Dendritic cell treated with granulocyte-macrophage colony-stimulating factor and Interleukin-4, amounts not matched to agents 40 ng/mL and 50 ng/mL, for 4 days (primary cell): ENCODE measurements around the gene HLF.

ENCODE experiments used
- H3K27ac Mint-ChIP-seq: one replicate; pipeline ENCODE4 v1.8.0; 2022; ENCODE audit warnings: mild to moderate bottlenecking, mixed read lengths
- H3K27me3 Mint-ChIP-seq: one replicate; pipeline ENCODE4 v1.8.0; 2022; ENCODE audit warnings: mild to moderate bottlenecking, mixed read lengths
- H3K36me3 Mint-ChIP-seq: one replicate; pipeline ENCODE4 v1.8.0; 2022; ENCODE audit warnings: low read depth, mixed read lengths
- H3K4me1 Mint-ChIP-seq: one replicate; pipeline ENCODE4 v1.8.0; 2022; ENCODE audit warnings: low read depth, mixed read lengths
- H3K4me3 Mint-ChIP-seq: one replicate; pipeline ENCODE4 v1.8.0; 2022; ENCODE audit warnings: mild to moderate bottlenecking, moderate library complexity, mixed read lengths
- H3K9me3 Mint-ChIP-seq: one replicate; pipeline ENCODE4 v1.8.0; 2022; ENCODE audit warnings: mixed read lengths
- intact Hi-C: fragments of 100-400 bp; cut with micrococcal nuclease; formaldehyde crosslinking; loops from one replicate; pipeline ENCODE4 v1.15.0; 2022

The HLF gene

DNA sequence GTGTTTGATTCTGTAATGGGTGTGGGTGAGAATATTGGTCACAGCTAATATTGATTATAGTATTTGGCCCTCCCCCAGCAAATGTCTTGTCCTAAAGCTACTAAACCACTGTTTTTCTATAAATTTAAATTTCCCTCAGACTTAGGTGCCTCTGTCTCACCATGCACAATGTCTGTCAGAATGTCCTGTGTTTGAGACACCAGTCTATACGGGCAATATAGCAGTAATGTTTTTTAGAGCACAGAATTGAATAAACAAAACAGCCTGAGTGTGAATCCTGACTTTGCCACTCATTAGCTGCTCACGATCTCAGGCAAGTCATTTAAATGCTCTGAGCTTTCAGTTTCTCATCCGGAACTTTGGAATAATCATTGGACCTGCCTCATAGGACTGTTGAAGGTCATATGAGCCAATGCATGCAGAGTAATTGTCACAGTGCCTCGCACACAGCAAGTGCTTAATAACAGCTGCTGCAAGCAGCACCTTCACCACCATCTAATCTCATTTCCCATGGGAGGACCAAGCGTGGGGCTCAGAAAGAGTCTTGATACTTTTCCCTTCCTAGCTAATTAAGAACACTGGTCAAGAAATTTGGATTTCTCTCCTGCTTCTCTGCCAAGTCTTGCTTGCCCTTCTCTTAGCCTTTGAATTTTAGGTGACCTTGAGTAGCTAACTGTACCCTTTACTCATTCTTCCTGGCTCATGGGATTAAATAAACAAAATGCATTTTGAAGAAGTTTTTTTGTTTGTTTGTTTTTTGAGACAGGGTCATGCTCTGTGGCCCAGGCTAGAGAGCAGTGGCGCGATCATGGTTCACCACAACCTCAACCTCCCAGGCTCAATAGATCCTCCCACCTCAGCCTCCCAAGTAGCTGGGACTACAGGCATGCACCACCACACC lies 9.8 kb downstream of the HLF start:
- Mint-ChIP-seq H3K27me3 (peaks cover 42% of the 10 kb centered on the region), H3K4me1 (no peaks in the 10 kb centered on the region), H3K4me3 (no peak overlapping the region), H3K27ac (no peak overlapping the region), H3K9me3 (no peaks in the 10 kb centered on the region), H3K36me3 (no peaks in the 10 kb centered on the region)
- intact Hi-C loops = no loop called here

DNA sequence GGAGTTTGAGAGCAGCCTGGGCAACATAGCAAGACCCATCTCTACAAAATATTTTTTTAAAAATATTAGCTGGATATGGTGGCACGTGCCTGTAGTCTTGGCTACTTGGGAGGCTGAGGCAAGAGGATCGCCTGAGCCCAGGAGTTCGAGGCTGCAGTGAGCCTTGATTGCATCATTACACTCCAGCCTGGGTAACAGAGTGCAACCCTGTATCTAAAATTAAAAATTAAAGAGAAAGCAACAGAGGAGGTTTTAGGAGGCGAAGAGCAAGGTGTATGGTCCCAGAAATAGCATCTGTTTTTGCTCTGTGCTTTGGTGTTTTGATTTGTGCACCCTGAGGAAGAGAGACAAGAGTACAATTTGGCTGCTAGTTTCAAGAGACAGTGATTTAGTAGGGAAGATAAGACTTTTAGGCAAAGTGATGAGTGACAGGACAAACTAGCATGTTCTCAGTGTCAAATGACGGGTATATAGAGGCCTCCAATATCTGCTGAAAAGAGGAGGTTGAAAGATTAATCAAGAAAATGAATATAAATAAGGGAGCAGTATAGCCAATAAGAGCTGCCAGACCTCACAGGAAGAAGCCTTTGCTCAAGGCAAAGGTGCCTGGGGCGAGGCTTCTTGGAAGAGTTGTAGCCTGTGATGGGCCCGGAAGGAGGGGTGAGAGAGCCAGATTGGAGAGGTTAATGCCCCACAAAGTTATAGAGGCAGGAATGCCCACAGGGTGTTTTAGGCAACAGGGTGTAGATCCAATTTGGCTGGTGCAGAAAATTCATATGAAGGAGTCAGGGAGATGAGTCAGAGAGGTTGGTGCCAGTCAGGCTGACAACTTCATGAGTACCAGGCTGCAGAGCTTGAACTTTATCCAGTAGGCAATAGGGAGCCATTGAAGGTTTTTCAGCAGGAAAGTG lies 11.4 kb downstream of the HLF start:
- Mint-ChIP-seq H3K4me3 (no peak overlapping the region), H3K9me3 (no peaks in the 10 kb centered on the region), H3K27me3 (peaks cover 29% of the 10 kb centered on the region), H3K36me3 (no peaks in the 10 kb centered on the region), H3K4me1 (no peaks in the 10 kb centered on the region), H3K27ac (no peak overlapping the region)
- intact Hi-C loops = no loop called here

DNA sequence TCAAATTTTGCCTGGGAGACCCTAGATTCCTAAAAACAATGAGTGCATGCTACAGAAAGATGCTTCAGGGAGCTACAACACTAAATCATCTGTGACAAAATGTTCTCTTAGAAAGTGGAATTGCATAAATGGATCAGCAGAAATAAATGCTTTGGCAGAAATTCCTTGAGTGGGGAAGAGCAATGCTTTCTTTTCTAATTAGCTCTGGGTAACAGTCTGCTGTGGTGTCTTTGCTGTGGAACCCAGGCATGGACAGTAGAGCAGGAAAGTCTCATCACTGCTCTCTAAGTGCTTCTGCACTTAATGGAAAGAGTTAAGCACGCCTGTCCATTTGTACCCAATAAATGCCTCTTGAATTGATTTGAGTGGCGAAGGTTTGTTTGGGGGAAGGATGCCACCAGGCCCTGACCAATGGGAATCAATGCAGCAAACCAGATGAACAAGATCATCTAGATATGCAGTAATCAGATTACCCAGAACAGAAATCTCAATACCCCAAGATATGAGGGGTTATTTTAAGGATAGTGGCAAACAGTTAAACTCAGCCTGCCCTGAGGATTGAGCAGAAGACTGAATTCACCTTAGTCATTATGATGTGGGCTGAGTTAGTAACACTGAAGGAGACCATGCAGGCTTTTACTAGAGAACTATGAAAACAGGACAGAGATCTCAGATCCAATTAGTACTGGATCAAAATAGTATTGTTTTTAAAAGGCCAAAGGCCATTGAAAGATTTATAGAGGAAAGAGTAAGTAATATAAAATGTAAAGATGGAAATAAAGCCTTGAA lies 13.6 kb downstream of the HLF start:
- no peak overlapping the region for H3K27ac Mint-ChIP-seq

DNA sequence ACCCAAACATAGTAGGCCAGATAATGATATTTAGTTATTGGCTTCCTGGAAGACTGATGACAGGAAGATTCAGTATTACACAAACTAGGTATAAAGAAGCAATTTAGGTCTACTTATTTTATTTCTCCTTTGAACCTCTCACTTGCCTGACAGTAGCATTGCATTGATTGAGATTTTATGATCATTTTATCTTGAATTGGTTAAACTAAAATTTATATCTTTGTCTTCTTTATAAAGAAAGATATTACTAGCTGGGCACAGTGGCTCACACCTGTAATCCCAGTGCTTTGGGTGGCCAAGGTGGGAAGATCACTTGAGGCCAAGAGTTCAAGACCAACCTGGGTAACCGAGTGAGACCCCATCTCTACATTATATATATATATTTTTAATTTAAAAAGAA lies 14.4 kb downstream of the HLF start:
- Mint-ChIP-seq H3K9me3 (no peaks in the 10 kb centered on the region), H3K27me3 (peaks cover 7% of the 10 kb centered on the region), H3K36me3 (no peaks in the 10 kb centered on the region), H3K27ac (no peak overlapping the region), H3K4me1 (no peaks in the 10 kb centered on the region), H3K4me3 (no peak overlapping the region)
- intact Hi-C loops = no loop called here

More for the DNA sequence above, 13.6 kb downstream of the HLF start:
- H3K27me3 Mint-ChIP-seq = peaks cover 14% of the 10 kb centered on the region
- no peak overlapping the region for H3K4me3 Mint-ChIP-seq
- intact Hi-C loops = no loop called here
- H3K4me1 Mint-ChIP-seq = no peaks in the 10 kb centered on the region
- H3K36me3 Mint-ChIP-seq = no peaks in the 10 kb centered on the region
- no peaks in the 10 kb centered on the region for H3K9me3 Mint-ChIP-seq

DNA sequence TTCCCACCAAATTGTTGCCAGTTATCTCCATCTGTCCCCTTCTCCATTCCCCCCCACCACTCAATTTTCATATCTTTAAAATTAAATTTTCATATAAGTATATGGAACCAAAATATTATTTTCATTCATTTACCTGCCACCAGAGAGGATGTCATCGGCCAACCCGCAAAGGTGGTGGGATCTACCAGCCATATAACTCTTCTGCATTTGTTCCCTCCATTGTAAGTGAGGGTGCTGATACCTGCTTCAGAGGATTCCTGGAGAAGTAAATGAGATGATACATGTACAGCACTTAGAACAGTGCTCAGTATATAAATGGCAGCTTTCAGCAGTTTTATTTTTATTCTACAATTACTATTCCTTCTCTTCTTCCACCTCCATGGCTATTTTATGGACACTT lies 15.0 kb downstream of the HLF start:
- intact Hi-C loops = no loop called here
- no peaks in the 10 kb centered on the region for H3K36me3 Mint-ChIP-seq
- peaks cover 4% of the 10 kb centered on the region for H3K27me3 Mint-ChIP-seq
- no peak overlapping the region for H3K4me3 Mint-ChIP-seq
- H3K9me3 Mint-ChIP-seq = no peaks in the 10 kb centered on the region
- no peak overlapping the region for H3K27ac Mint-ChIP-seq
- H3K4me1 Mint-ChIP-seq = no peaks in the 10 kb centered on the region

DNA sequence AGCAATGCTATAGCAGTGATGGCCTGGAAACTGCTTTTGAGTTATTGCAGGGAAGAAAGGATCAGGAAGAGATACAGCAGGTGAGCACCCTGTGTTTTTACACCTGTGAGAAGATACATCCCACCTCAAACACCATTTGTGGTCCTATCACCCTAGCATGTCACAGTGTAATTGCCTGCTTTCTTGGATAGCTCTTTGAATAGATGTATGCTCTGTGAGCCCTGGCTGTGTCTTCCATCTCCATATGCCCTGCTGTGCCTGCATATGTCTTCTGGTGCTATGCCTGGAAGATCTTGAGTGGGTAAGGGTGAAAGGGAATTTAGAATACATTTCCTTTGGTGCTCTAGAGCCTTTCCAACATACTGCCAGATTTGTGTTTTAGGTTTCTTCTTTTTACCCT lies 15.5 kb downstream of the HLF start:
- Mint-ChIP-seq H3K27ac (no peak overlapping the region), H3K27me3 (no peaks in the 10 kb centered on the region), H3K4me1 (no peaks in the 10 kb centered on the region), H3K9me3 (no peaks in the 10 kb centered on the region), H3K36me3 (no peaks in the 10 kb centered on the region), H3K4me3 (no peak overlapping the region)
- intact Hi-C loops = no loop called here

DNA sequence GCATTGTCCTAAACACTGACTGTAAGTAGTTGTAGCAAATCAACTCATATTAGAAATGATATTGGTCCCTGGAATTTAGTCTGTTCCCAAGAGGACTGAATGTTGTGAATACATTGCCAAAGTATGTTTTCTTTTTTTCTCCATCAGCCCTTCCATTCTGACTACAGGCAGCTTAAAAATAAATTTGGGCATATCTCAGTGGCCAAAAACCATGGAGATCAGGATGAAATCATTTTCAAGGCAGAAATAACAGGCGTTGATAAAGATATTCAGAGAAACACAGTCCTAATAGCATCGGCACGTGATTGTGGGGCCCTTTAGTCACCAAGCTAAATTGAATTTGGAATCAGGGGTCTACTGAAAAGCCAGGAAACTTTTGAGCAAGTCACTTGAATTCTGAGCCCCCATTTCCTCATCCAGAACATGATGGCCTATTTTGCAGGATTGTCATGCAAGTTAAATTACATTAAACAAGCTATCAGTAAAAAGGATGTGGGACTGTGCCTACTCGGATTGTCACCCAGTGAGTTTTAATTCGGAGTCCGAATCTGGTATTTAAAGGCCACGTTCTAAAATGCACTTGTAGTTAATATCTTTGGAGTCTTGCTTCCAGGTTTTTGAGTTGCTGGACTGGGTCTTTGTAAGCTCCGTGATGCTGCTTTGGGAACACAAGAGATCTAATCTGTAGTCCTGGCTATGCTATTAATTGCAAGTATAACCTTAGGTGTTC lies 17.1 kb downstream of the HLF start:
- H3K4me3 Mint-ChIP-seq = no peak overlapping the region
- H3K27ac Mint-ChIP-seq = no peak overlapping the region

DNA sequence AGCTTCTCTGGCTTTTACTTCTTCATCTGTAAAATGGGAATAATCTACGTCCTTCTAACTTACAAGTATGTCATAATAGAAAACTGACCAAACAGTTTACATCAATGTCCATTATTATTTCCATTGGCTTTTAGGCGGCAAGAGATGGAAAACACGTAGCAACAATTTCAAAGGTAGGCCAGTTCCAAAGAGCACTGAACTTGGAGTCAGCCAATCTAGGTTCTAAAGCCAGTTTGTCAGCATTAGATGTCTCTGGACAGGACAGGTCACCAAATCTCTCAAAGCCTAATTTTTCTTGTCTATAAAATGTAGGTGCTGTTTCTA lies 17.6 kb downstream of the HLF start:
- no peaks in the 10 kb centered on the region for H3K27me3 Mint-ChIP-seq
- no peak overlapping the region for H3K27ac Mint-ChIP-seq
- H3K4me3 Mint-ChIP-seq = no peak overlapping the region
- no peaks in the 10 kb centered on the region for H3K4me1 Mint-ChIP-seq
- no peaks in the 10 kb centered on the region for H3K9me3 Mint-ChIP-seq
- H3K36me3 Mint-ChIP-seq = no peaks in the 10 kb centered on the region
- intact Hi-C loops = no loop called here

More for the DNA sequence above, 17.1 kb downstream of the HLF start:
- no peaks in the 10 kb centered on the region for H3K9me3 Mint-ChIP-seq
- intact Hi-C loops = no loop called here
- H3K4me1 Mint-ChIP-seq = no peaks in the 10 kb centered on the region
- no peaks in the 10 kb centered on the region for H3K36me3 Mint-ChIP-seq
- no peaks in the 10 kb centered on the region for H3K27me3 Mint-ChIP-seq

DNA sequence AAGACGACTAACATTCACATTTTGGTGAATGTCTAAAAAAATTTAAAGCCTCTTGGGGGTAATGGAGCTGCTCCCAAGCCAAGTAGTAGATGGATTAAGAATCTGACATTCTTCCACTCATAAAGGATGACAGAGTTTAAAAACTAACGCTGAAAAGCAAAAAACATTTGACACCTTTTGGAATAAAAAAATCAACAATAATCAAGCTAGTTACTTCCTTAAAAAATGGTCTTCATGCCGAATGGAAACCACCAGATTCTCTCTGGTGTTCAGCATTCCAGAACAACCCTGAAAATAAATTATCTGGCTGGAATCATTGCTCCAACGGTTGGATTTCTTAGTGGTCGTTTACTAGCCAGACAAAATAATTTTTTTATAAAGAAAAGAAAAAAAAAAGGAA lies 18.0 kb downstream of the HLF start:
- Mint-ChIP-seq H3K9me3 (no peaks in the 10 kb centered on the region), H3K36me3 (no peaks in the 10 kb centered on the region), H3K27me3 (no peaks in the 10 kb centered on the region), H3K27ac (no peak overlapping the region), H3K4me3 (no peak overlapping the region), H3K4me1 (no peaks in the 10 kb centered on the region)
- intact Hi-C loops = no loop called here

DNA sequence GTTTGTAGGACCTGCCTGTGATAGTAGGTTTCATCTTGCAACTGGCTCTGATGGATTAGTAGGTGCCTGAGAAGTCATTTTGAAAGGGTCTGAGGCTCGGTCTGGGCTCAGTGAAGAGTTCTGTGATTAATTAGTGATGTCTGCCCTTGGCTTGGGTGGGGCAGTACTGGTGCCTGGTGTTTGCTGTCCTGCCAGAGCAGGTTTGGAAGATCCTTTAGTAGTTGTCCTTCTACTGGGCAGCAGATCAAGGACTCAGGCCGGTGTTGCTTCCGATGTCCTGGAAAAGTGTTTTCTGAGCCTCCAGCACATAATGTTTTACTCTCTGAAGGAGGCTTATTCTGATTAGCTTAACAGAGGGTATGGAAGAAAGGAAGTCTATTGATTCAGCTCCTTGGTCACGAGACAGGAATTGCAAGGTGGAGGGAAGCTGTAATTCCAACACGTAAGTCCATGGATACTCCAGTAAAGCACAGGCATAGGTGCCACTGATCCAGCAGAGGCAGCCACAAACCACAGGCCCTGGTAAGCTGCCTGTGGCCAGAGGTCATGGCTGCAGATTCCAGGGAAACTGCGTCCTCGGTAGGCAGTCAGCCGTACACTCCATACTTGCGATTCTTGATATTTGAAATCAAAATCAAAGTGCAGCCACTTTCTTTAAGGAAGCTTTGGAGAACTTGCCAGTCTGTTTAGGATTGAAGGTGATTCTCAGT lies 18.7 kb downstream of the HLF start:
- Mint-ChIP-seq H3K36me3 (no peaks in the 10 kb centered on the region), H3K9me3 (no peaks in the 10 kb centered on the region), H3K27ac (no peak overlapping the region), H3K4me1 (no peaks in the 10 kb centered on the region), H3K4me3 (no peak overlapping the region), H3K27me3 (no peaks in the 10 kb centered on the region)
- intact Hi-C loops = no loop called here

DNA sequence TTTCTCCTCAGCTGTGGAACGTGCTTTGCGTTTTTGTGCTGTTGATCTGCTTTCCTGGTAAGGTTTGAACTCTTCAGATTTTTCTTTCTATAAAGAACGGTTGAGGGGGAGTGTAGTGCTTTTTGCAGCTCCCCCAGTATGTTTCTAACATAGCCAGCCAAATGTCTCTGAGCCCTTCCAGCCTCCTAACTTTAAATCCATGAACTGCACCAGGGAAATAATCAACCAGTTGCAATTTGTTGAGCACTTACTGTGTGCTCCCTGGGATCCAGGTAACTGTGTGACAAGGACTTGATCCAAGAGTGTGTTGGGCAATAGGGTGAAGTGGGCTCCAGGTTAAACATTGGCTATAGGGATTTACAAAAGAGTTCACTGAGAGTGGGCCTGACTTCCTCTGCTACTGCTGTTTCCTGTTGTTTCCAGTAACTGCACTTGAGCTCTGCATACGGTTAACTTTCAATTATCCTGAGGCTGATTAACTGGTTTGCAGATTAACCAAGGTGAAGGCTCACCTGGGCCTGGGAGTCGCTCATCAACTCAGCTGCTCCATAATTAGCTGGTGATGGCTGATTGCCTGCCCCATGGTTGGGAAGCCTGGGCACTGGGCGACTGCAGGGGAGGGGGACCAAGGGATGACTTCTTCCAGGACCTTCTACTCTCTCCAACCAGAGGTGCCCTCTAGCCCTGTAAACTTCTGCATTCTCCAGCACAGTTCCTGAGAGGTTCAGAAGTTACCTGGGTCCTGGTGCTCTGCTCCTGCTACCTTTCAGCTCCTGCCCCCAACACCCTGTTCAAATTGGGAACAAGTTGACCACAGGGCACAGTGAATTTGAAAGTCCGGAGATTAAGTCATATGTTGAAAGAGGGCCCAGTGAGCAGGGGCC lies 19.5 kb downstream of the HLF start:
- H3K27me3 Mint-ChIP-seq = no peaks in the 10 kb centered on the region
- intact Hi-C loops = no loop called here
- no peaks in the 10 kb centered on the region for H3K36me3 Mint-ChIP-seq
- no peak overlapping the region for H3K4me3 Mint-ChIP-seq
- no peaks in the 10 kb centered on the region for H3K4me1 Mint-ChIP-seq
- no peaks in the 10 kb centered on the region for H3K9me3 Mint-ChIP-seq
- no peak overlapping the region for H3K27ac Mint-ChIP-seq

DNA sequence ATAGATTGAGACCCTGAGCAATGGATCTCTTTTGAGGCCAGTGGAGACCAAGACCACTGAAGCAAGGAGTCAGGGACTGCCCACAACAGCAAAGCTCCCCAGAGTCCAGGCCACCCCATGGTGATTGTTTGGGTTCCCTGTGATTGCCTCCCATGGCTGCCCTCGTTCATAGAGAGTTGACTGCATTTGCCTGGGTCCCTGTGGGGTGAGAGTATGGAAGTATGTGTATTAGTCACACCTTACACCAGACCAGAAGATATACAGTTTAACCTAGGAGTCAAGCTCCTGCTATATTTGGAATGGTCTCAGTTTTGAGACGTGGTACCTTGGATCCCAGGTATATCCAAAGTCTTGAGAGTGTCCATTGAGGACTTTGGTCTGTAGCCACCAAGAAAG lies 20.2 kb downstream of the HLF start:
- no peaks in the 10 kb centered on the region for H3K27me3 Mint-ChIP-seq
- no peak overlapping the region for H3K27ac Mint-ChIP-seq
- H3K4me3 Mint-ChIP-seq = no peak overlapping the region

More for the DNA sequence above, 20.2 kb downstream of the HLF start:
- Mint-ChIP-seq H3K4me1 (no peaks in the 10 kb centered on the region), H3K36me3 (no peaks in the 10 kb centered on the region), H3K9me3 (no peaks in the 10 kb centered on the region)
- intact Hi-C loops = no loop called here
